Thyroid gland (tissue), 4 donors: ENCODE results near the gene CDH16. TPM values are rescaled to one million over a fixed set of nuclear protein-coding genes. Genes with fewer than 3 reads are reported as not detected.

Experiments used
- DNase-seq, 2 donors: peaks; one replicate each; pipeline ENCODE4 v3.0.0-alpha.2; 2019
- H3K27ac ChIP-seq, 3 donors: fragments of 200-600 bp; sonication (generic); 1 replicate in 2 of 3; 2 replicates in 1 of 3; pipeline ENCODE4 v1.5.1; 2016 to 2019; ENCODE audit warnings: mild to moderate bottlenecking in 1 of 3, moderate library complexity in 1 of 3
- H3K27me3 ChIP-seq: fragments of 200-600 bp; sonication (generic); one replicate; pipeline ENCODE4 v1.5.1; 2019
- H3K36me3 ChIP-seq, 2 donors: fragments of 200-600 bp; sonication (generic); one replicate each; pipeline ENCODE4 v1.5.1; 2016 to 2019
- H3K4me1 ChIP-seq, 2 donors: fragments of 200-600 bp; sonication (generic); one replicate each; pipeline ENCODE4 v1.5.1; 2017 to 2019
- H3K4me3 ChIP-seq, 3 donors: fragments of 200-600 bp; sonication (generic); replicated peaks in 1 of 3; 1 replicate in 2 of 3; 2 replicates in 1 of 3; pipeline ENCODE4 v1.5.1; 2016; ENCODE audit warnings: mild to moderate bottlenecking in 1 of 3
- H3K9me3 ChIP-seq: fragments of 200-600 bp; sonication (generic); one replicate; pipeline ENCODE4 v1.5.1; 2017
- POLR2A ChIP-seq, 2 donors: fragments of 450-650 bp; IDR thresholded peaks; one replicate each; pipeline ENCODE4 v1.6.1; 2017; ENCODE audit warnings: antibody characterized with exemption in 2 of 2, mild to moderate bottlenecking in 2 of 2, moderate library complexity in 1 of 2
- WGBS, 2 donors: methylation state at CpG; one replicate each; pipeline ENCODE4 v1.1.5; 2017; 5-methylcytosine and 5-hydroxymethylcytosine counted together
- intact Hi-C: fragments of 100-400 bp; cut with DNase I; formaldehyde crosslinking; loops from one replicate; pipeline ENCODE4 v1.15.1; 2023
- total RNA-seq, 4 donors: library from RNA; depleted of rRNA; stranded (reverse); fragments of >200 nt; gene quantifications; one replicate each; pipeline ENCODE4 v1.2.3, GENCODE V29; 2016
- TF ChIP-seq, protein P1 (sequence below), 6 experiments: fragments of 200-600 bp in 3 of 6; fragments of 450-650 bp in 3 of 6; sonication (generic) in 3 of 6; IDR thresholded peaks; one replicate each; pipeline ENCODE4 v1.5.1; 2016 to 2019; ENCODE audit warnings: antibody characterized with exemption in 6 of 6, mild to moderate bottlenecking in 2 of 6, inconsistent platforms in 1 of 6, moderate library complexity in 1 of 6

Gene CDH16
- total RNA-seq, 4 donors from 2014 or later = 43.1 to 166 (median 134) TPM

DNA sequence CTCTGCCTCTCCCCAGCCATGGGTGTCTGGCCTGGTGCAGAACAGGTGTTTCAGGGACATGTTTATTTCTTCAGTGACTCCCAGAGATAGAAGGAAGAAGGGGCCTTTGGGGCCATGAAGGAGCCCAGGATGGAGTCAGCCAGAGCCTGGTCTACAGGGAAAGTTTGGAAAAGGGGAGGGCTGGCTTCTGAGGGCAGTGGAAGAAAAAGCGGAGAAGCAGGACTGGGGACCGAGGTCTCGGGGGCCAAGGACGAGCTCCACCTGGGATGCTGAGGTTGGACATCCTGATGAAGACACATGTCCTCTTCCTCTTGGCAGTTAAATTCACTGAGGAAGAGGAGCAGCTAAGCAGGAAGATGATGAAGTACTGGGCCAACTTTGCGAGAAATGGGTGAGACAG is 24.3 kb upstream of the CDH16 start:
- no peak for TF ChIP-seq POLR2A (IDR thresholded peaks at IDR 0.05)
- TF ChIP-seq, protein P1, sequence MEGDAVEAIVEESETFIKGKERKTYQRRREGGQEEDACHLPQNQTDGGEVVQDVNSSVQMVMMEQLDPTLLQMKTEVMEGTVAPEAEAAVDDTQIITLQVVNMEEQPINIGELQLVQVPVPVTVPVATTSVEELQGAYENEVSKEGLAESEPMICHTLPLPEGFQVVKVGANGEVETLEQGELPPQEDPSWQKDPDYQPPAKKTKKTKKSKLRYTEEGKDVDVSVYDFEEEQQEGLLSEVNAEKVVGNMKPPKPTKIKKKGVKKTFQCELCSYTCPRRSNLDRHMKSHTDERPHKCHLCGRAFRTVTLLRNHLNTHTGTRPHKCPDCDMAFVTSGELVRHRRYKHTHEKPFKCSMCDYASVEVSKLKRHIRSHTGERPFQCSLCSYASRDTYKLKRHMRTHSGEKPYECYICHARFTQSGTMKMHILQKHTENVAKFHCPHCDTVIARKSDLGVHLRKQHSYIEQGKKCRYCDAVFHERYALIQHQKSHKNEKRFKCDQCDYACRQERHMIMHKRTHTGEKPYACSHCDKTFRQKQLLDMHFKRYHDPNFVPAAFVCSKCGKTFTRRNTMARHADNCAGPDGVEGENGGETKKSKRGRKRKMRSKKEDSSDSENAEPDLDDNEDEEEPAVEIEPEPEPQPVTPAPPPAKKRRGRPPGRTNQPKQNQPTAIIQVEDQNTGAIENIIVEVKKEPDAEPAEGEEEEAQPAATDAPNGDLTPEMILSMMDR (IDR thresholded peaks at IDR 0.05) = no peak
- H3K36me3 ChIP-seq = peaks cover 49 to 50% of the 10 kb centered on the region in 2 donors
- WGBS, 2 donors = 97 to 99% methylated on average over 5 of the region's 5 CpGs
- no peak for DNase-seq
- no peaks in the 10 kb centered on the region for H3K27me3 ChIP-seq
- intact Hi-C loops = no loop called here
- peaks cover 0 to 4% of the 10 kb centered on the region in 2 donors for H3K4me1 ChIP-seq
- no peak overlapping the region for H3K27ac ChIP-seq
- H3K9me3 ChIP-seq = no peaks in the 10 kb centered on the region
- H3K4me3 ChIP-seq = no peak overlapping the region

DNA sequence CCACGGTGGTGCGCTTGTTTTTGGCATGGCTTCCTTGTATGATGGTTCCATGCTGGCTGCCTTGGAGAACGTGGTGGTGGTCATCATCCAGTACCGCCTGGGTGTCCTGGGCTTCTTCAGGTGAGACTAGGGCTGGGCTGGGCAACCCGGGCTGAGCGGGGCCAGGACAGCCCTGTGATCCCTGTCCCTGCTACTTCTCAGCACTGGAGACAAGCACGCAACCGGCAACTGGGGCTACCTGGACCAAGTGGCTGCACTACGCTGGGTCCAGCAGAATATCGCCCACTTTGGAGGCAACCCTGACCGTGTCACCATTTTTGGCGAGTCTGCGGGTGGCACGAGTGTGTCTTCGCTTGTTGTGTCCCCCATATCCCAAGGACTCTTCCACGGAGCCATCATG is 21.6 kb upstream of the CDH16 start:
- no peak overlapping the region for H3K4me3 ChIP-seq
- H3K27me3 ChIP-seq = no peaks in the 10 kb centered on the region
- peaks cover 11 to 15% of the 10 kb centered on the region in 2 donors for H3K4me1 ChIP-seq
- no peak for TF ChIP-seq POLR2A (IDR thresholded peaks at IDR 0.05)
- TF ChIP-seq, protein P1 (IDR thresholded peaks at IDR 0.05) = no peak
- 92 to 100% methylated on average over 10 to 11 of the region's 16 CpGs for whole genome bisulfite sequencing, 2 donors
- no peak overlapping the region for H3K27ac ChIP-seq
- H3K9me3 ChIP-seq = no peaks in the 10 kb centered on the region
- peaks cover 49 to 50% of the 10 kb centered on the region in 2 donors for H3K36me3 ChIP-seq
- no peak for DNase-seq
- intact Hi-C loops = no loop called here

DNA sequence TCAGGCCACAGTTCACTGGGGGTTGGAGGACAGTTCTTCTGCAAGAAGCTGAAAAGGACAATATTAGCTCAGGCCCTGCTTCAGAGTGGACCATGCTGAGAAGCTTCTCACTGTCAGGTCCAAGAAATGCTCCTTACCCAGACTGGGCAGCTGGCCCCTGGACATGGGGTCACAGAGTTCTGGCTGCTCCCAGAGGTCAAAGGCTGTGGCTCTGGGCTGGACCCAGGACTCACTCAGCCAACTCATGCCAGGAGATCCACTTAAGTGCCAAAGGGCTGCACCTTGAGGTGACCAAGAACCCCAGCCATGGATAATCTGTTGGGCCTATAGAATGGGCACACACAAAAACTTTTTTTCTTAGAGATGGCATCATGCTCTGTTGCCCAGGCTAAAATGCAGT is 20.7 kb upstream of the CDH16 start:
- H3K27me3 ChIP-seq = no peaks in the 10 kb centered on the region

DNA sequence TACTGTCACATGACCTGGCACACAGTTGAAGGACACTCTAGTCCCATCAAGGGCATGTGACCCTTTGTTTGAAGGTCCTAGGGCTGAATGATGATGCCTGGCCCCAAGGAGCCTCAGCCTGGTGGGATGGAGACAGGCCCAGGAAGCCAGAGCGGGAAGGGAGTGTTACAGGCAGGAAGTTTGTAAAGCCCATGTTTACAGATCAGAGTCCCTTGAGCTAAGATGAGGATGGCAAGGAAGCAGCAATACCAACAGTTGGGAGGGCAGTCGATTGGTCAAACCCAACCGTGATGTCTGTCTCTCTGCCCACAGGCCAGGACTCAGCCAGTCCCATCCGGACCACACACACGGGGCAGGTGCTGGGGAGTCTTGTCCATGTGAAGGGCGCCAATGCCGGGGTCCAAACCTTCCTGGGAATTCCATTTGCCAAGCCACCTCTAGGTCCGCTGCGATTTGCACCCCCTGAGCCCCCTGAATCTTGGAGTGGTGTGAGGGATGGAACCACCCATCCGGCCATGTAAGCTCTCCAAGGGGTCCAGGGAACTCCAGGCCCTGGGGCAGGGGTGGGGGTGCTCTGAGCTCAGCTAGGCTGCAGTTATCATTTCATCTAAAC is 19.1 kb upstream of the CDH16 start:
- 95 to 98% methylated on average over 8 to 10 of the region's 10 CpGs for WGBS, 2 donors
- DNase-seq = no peak
- H3K4me1 ChIP-seq = peaks cover 20 to 23% of the 10 kb centered on the region in 2 donors
- H3K4me3 ChIP-seq = no peak overlapping the region
- H3K9me3 ChIP-seq = no peaks in the 10 kb centered on the region
- peaks cover 39 to 44% of the 10 kb centered on the region in 2 donors for H3K36me3 ChIP-seq
- no peaks in the 10 kb centered on the region for H3K27me3 ChIP-seq
- no peak overlapping the region for H3K27ac ChIP-seq
- intact Hi-C loops = no loop called here
- TF ChIP-seq, protein P1 (IDR thresholded peaks at IDR 0.05) = no peak
- no peak for TF ChIP-seq POLR2A (IDR thresholded peaks at IDR 0.05)

More for the DNA sequence above, 20.7 kb upstream of the CDH16 start:
- H3K9me3 ChIP-seq = no peaks in the 10 kb centered on the region
- H3K36me3 ChIP-seq = peaks cover 49 to 50% of the 10 kb centered on the region in 2 donors
- peaks cover 12 to 15% of the 10 kb centered on the region in 2 donors for H3K4me1 ChIP-seq
- DNase-seq = no peak
- TF ChIP-seq, protein P1 (IDR thresholded peaks at IDR 0.05) = no peak
- no peak for TF ChIP-seq POLR2A (IDR thresholded peaks at IDR 0.05)
- H3K4me3 ChIP-seq = no peak overlapping the region
- intact Hi-C loops = no loop called here
- no peak overlapping the region for H3K27ac ChIP-seq

DNA sequence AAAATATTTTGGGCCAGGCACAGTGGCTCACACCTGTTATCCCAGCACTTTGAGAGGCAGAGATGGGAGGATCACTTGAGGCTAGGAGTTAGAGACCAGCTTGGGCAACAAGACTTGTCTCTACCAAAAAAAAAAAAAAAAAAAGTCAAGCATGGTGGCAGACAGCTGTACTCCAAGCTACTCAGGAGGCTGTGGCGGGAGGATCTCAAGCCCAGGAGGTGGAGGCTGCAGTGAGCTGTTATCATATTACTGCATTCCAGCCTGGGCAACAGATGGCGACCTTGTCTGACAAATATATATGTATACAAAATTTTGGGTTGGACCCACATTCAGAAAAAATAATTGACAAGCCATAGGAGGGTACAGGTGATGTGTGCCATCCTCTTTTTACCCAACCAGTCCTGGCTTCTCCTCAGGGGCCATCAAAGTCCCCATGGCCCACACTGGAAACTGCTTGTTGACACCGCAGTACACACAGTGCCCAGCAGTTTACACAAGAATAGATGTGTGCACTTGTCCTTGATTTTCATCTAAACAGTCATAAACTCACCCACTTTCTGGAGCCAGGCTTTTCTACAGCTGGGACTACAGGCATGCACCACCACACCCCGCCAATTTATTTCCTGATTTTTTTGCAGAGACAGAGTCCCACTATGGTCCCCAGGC is 18.3 kb upstream of the CDH16 start:
- 96 to 98% methylated on average over 4 of the region's 4 CpGs for WGBS, 2 donors
- H3K4me1 ChIP-seq = peaks cover 21 to 25% of the 10 kb centered on the region in 2 donors
- TF ChIP-seq, protein P1 (IDR thresholded peaks at IDR 0.05) = no peak
- TF ChIP-seq POLR2A (IDR thresholded peaks at IDR 0.05) = no peak
- no peak overlapping the region for H3K27ac ChIP-seq
- no peaks in the 10 kb centered on the region for H3K9me3 ChIP-seq
- peaks cover 31 to 36% of the 10 kb centered on the region in 2 donors for H3K36me3 ChIP-seq
- no peaks in the 10 kb centered on the region for H3K27me3 ChIP-seq
- intact Hi-C loops = no loop called here
- DNase-seq = no peak
- no peak overlapping the region for H3K4me3 ChIP-seq
